WTC11 (cell line): Measurements from ENCODE around the gene YBX2. TPM values are rescaled to one million over a fixed set of nuclear protein-coding genes. Genes with fewer than 3 reads are reported as not detected.

Source experiments
- ATAC-seq: fragments of 200-7000 bp; cut with Tn5 transposase; 2 replicates; pipeline ENCODE4 v1.10.0; 2021; ENCODE audit warnings: mild to moderate bottlenecking, moderate library complexity
- CTCF ChIA-PET: fragments of 300-600 bp; sonication (Branson Sonifier 250); formaldehyde crosslinking; loops from one replicate; lab custom pipeline; 2021; ENCODE audit warnings: antibody characterized with exemption; lab: Charles Lee
- POLR2A ChIA-PET: fragments of 350-600 bp; sonication (Branson Sonifier 250); formaldehyde crosslinking; loops from one replicate; lab custom pipeline; 2021; ENCODE audit warnings: antibody characterized with exemption; lab: Charles Lee
- DNase-seq: peaks from one replicate; pipeline ENCODE4 v3.0.0; 2021; ENCODE audit warnings: low spot score
- H3K27ac Mint-ChIP-seq: 2 replicates; pipeline ENCODE4 v1.8.0; 2021; ENCODE audit warnings: mixed read lengths
- H3K27me3 Mint-ChIP-seq: 2 replicates; pipeline ENCODE4 v1.8.0; 2021; ENCODE audit warnings: low read depth, mild to moderate bottlenecking, moderate library complexity, mixed read lengths
- H3K36me3 Mint-ChIP-seq: 2 replicates; pipeline ENCODE4 v1.8.0; 2021; ENCODE audit warnings: mixed read lengths
- H3K4me1 Mint-ChIP-seq: 2 replicates; pipeline ENCODE4 v1.8.0; 2022; ENCODE audit warnings: mixed read lengths
- H3K4me3 Mint-ChIP-seq: 2 replicates; pipeline ENCODE4 v1.8.0; 2021; ENCODE audit warnings: mild to moderate bottlenecking, moderate library complexity, mixed read lengths
- H3K9me3 Mint-ChIP-seq: 2 replicates; pipeline ENCODE4 v1.8.0; 2021; ENCODE audit warnings: mixed read lengths
- E2F4 ChIP-seq: sonication (generic); formaldehyde crosslinking; IDR thresholded peaks from 2 replicates; pipeline ENCODE4 v1.8.1; 2022; ENCODE audit warnings: low read depth, mild to moderate bottlenecking, moderate library complexity, missing genetic modification reagents, borderline replicate concordance
- ELF4 ChIP-seq: sonication (generic); formaldehyde crosslinking; IDR thresholded peaks from 2 replicates; pipeline ENCODE4 v1.8.1; 2022; ENCODE audit warnings: low read depth, mild to moderate bottlenecking, moderate library complexity, missing genetic modification reagents
- FOXK1 ChIP-seq: sonication (generic); formaldehyde crosslinking; IDR thresholded peaks from 2 replicates; pipeline ENCODE4 v1.8.0; 2022; ENCODE audit warnings: mild to moderate bottlenecking, moderate library complexity, missing genetic modification reagents
- FOXP1 ChIP-seq: sonication (generic); formaldehyde crosslinking; IDR thresholded peaks from 2 replicates; pipeline ENCODE4 v1.8.0; 2022; ENCODE audit warnings: missing genetic modification reagents, mild to moderate bottlenecking, moderate library complexity, borderline replicate concordance
- JAZF1 ChIP-seq: fragments of 250-450 bp; sonication (Bioruptor Pico); IDR thresholded peaks from 2 replicates; pipeline ENCODE4 v1.9.0; 2021; ENCODE audit warnings: moderate library complexity, mild to moderate bottlenecking, inconsistent platforms
- JUN ChIP-seq: sonication (generic); formaldehyde crosslinking; IDR thresholded peaks from 2 replicates; pipeline ENCODE4 v1.8.0; 2023; ENCODE audit warnings: mild to moderate bottlenecking, missing genetic modification reagents
- MAX ChIP-seq: sonication (generic); formaldehyde crosslinking; IDR thresholded peaks from 2 replicates; pipeline ENCODE4 v1.8.0; 2022; ENCODE audit warnings: mild to moderate bottlenecking, missing genetic modification reagents
- NFE2L1 ChIP-seq: sonication (generic); formaldehyde crosslinking; IDR thresholded peaks from 2 replicates; pipeline ENCODE4 v1.8.1; 2023; ENCODE audit warnings: missing genetic modification reagents
- SMAD4 ChIP-seq: sonication (generic); formaldehyde crosslinking; IDR thresholded peaks from 2 replicates; pipeline ENCODE4 v1.8.0; 2022; ENCODE audit warnings: mild to moderate bottlenecking, missing genetic modification reagents
- STAT6 ChIP-seq: sonication (generic); formaldehyde crosslinking; conservative IDR thresholded peaks from 2 replicates; pipeline ENCODE4 v1.8.1; 2023; ENCODE audit warnings: mild to moderate bottlenecking, low read depth, missing genetic modification reagents, moderate library complexity
- ZBTB21 ChIP-seq: sonication (generic); formaldehyde crosslinking; IDR thresholded peaks from 2 replicates; pipeline ENCODE4 v1.8.1; 2023; ENCODE audit warnings: mild to moderate bottlenecking, missing genetic modification reagents, borderline replicate concordance
- ZNF121 ChIP-seq: sonication (generic); formaldehyde crosslinking; IDR thresholded peaks from 2 replicates; pipeline ENCODE4 v1.8.0; 2023; ENCODE audit warnings: missing genetic modification reagents
- ZNF138 ChIP-seq: sonication (generic); formaldehyde crosslinking; conservative IDR thresholded peaks from 2 replicates; pipeline ENCODE4 v1.8.1; 2022; ENCODE audit warnings: mild to moderate bottlenecking, moderate library complexity, missing genetic modification reagents
- ZNF317 ChIP-seq: sonication (generic); formaldehyde crosslinking; IDR thresholded peaks from 2 replicates; pipeline ENCODE4 v1.8.1; 2023; ENCODE audit warnings: low read depth, mild to moderate bottlenecking, moderate library complexity, missing genetic modification reagents, borderline replicate concordance
- ZNF396 ChIP-seq: fragments of 250-450 bp; sonication (Bioruptor Pico); IDR thresholded peaks from 2 replicates; pipeline ENCODE4 v1.8.0; 2021; ENCODE audit warnings: mild to moderate bottlenecking, moderate library complexity, borderline replicate concordance
- ZNF423 ChIP-seq: fragments of 250-450 bp; sonication (Bioruptor Pico); IDR thresholded peaks from 2 replicates; pipeline ENCODE4 v2.1.2; 2022; ENCODE audit warnings: mild to moderate bottlenecking, moderate library complexity
- ZNF425 ChIP-seq: fragments of 250-450 bp; sonication (Bioruptor Pico); conservative IDR thresholded peaks from 2 replicates; pipeline ENCODE4 v1.9.0; 2021; ENCODE audit warnings: mild to moderate bottlenecking
- total RNA-seq: library from RNA; stranded (reverse); gene quantifications from 3 replicates; pipeline ENCODE4 v1.2.3, GENCODE V29; 2021
- TF ChIP-seq, protein P1 (sequence below): fragments of 250-450 bp; sonication (Bioruptor Pico); IDR thresholded peaks from 2 replicates; pipeline ENCODE4 v1.9.0; 2021; ENCODE audit warnings: mild to moderate bottlenecking, borderline replicate concordance
- TF ChIP-seq, protein P2 (sequence below): sonication (generic); formaldehyde crosslinking; IDR thresholded peaks from 2 replicates; pipeline ENCODE4 v1.8.0; 2022; ENCODE audit warnings: mild to moderate bottlenecking, missing genetic modification reagents

Gene YBX2
- total RNA-seq, 1 experiment from 2014 or later = 26.8 TPM

DNA sequence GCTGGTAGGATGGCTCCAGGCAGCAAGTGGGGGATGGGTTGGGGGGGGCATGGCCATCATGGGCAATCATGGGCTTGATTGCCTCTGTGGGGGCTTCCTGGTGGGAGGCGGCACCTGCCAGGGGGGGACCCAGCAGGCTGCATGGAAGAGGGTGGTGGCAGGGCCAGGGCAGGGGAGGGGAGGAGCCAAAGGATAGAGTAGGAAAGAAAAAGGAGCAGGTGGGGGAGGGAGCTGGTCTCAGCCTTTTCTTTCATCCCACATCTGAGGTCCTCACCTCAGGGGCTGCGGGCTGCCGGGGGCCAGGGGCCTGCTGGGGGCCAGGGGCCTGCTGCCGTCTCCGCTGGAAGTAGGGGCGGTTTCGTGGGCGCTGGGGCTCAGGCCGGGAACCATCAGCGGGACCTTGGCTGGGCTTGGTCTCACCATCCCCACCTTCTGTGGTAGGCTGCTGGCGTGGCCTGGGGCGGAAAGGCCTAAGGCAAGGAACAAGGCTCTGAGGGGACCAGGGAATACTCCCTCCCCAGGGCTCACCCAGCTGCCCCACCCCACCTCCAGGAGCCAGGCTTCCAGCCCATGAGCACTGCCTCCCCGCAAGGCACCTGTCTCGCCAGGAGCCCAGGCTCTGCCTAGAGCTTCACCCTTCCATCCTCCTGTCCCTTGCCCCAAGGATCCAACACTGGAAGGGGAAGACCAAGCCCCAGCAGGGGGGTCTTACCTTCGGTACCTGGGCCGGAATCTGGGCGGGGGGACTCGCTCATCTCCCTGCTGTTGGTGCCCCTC lies 5.0 kb downstream of the YBX2 start:
- Mint-ChIP-seq H3K4me3 (no peak overlapping the region), H3K4me1 (peaks cover 22% of the 10 kb centered on the region), H3K36me3 (no peaks in the 10 kb centered on the region; the same call in 1 of the 2 replicates), H3K27me3 (peaks cover 26% of the 10 kb centered on the region)
- CTCF ChIA-PET = interaction anchor here (0.7 to 5.4 kb wide), 4 partner anchors 7 to 115 kb away, joined by 3 to 61 read pairs (median 5); partner anchors contain the start of genes SLC2A4 and TMEM256
- POLR2A ChIA-PET = interaction anchor here (0.6 kb wide), 1 partner anchor 11 kb away, joined by 4 read pairs; no protein-coding TSS in a partner anchor
- DNase-seq = no peak
- no peak for TF ChIP-seq E2F4 (CRISPR knock-in tag)
- TF ChIP-seq, protein P1, sequence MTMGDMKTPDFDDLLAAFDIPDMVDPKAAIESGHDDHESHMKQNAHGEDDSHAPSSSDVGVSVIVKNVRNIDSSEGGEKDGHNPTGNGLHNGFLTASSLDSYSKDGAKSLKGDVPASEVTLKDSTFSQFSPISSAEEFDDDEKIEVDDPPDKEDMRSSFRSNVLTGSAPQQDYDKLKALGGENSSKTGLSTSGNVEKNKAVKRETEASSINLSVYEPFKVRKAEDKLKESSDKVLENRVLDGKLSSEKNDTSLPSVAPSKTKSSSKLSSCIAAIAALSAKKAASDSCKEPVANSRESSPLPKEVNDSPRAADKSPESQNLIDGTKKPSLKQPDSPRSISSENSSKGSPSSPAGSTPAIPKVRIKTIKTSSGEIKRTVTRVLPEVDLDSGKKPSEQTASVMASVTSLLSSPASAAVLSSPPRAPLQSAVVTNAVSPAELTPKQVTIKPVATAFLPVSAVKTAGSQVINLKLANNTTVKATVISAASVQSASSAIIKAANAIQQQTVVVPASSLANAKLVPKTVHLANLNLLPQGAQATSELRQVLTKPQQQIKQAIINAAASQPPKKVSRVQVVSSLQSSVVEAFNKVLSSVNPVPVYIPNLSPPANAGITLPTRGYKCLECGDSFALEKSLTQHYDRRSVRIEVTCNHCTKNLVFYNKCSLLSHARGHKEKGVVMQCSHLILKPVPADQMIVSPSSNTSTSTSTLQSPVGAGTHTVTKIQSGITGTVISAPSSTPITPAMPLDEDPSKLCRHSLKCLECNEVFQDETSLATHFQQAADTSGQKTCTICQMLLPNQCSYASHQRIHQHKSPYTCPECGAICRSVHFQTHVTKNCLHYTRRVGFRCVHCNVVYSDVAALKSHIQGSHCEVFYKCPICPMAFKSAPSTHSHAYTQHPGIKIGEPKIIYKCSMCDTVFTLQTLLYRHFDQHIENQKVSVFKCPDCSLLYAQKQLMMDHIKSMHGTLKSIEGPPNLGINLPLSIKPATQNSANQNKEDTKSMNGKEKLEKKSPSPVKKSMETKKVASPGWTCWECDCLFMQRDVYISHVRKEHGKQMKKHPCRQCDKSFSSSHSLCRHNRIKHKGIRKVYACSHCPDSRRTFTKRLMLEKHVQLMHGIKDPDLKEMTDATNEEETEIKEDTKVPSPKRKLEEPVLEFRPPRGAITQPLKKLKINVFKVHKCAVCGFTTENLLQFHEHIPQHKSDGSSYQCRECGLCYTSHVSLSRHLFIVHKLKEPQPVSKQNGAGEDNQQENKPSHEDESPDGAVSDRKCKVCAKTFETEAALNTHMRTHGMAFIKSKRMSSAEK (CRISPR knock-in tag) = no peak
- peak; percentile 45; the same call in 1 of the 2 replicates for TF ChIP-seq ZNF423 (CRISPR knock-in tag)
- no peak for TF ChIP-seq FOXP1 (CRISPR knock-in tag)
- TF ChIP-seq, all 79 proteins: peak for 1
- Mint-ChIP-seq H3K27ac (no peak overlapping the region; the same call in 1 of the 2 replicates), H3K9me3 (no peaks in the 10 kb centered on the region)
- no peak for ATAC-seq

DNA sequence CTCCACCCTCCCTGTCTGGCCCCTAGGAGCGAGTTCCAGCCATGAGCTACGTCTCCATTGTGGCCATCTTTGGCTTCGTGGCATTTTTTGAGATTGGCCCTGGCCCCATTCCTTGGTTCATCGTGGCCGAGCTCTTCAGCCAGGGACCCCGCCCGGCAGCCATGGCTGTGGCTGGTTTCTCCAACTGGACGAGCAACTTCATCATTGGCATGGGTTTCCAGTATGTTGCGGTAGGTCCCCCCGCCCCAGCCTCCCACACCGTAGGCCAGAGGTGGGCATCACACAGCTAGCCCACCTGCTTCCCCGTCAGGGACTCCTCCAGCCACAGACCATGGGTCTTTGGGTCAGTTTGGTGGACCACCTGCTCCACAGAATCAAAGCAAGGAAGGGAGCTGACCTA lies 8.8 kb downstream of the YBX2 start:
- H3K36me3 Mint-ChIP-seq = no peaks in the 10 kb centered on the region; the same call in 1 of the 2 replicates
- ChIA-PET CTCF (interaction anchor here (0.5 to 7.0 kb wide), 3 partner anchors 11 to 69 kb away, joined by 3 to 119 read pairs (median 4); partner anchors contain the start of gene NEURL4), POLR2A (interaction anchor here (0.7 to 1.5 kb wide), 2 partner anchors 14 to 23 kb away, joined by 3 to 4 read pairs; partner anchors contain the start of gene CLDN7)
- H3K4me3 Mint-ChIP-seq = no peak overlapping the region
- H3K27ac Mint-ChIP-seq = no peak overlapping the region
- DNase-seq = no peak
- ATAC-seq = no peak
- peaks cover 17% of the 10 kb centered on the region for H3K4me1 Mint-ChIP-seq
- H3K9me3 Mint-ChIP-seq = no peaks in the 10 kb centered on the region
- peaks cover 24% of the 10 kb centered on the region for H3K27me3 Mint-ChIP-seq
- TF ChIP-seq ZNF138 (CRISPR knock-in tag) = no peak
- TF ChIP-seq, protein P2, sequence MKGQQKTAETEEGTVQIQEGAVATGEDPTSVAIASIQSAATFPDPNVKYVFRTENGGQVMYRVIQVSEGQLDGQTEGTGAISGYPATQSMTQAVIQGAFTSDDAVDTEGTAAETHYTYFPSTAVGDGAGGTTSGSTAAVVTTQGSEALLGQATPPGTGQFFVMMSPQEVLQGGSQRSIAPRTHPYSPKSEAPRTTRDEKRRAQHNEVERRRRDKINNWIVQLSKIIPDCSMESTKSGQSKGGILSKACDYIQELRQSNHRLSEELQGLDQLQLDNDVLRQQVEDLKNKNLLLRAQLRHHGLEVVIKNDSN (CRISPR knock-in tag) = no peak
- TF ChIP-seq ELF4 (CRISPR knock-in tag) = no peak
- TF ChIP-seq STAT6 (CRISPR knock-in tag) = no peak
- TF ChIP-seq ZNF317 = no peak
- no peak for TF ChIP-seq JAZF1 (CRISPR knock-in tag)
- TF ChIP-seq E2F4 (CRISPR knock-in tag) = no peak
- no peak for TF ChIP-seq NFE2L1
- no peak for TF ChIP-seq SMAD4 (CRISPR knock-in tag)
- TF ChIP-seq FOXP1 (CRISPR knock-in tag) = no peak
- no peak for TF ChIP-seq ZNF396 (CRISPR knock-in tag)
- TF ChIP-seq ZBTB21 (CRISPR knock-in tag) = no peak
- TF ChIP-seq ZNF423 (CRISPR knock-in tag) = no peak
- no peak for TF ChIP-seq ZNF425
- TF ChIP-seq MAX (CRISPR knock-in tag) = no peak
- TF ChIP-seq ZNF121 (CRISPR knock-in tag) = no peak
- no peak for TF ChIP-seq FOXK1 (CRISPR knock-in tag)
- TF ChIP-seq JUN (CRISPR knock-in tag) = no peak
